ENCODE data around the gene ZNHIT6. TPM values are rescaled to one million over a fixed set of nuclear protein-coding genes. Genes with fewer than 3 reads are reported as not detected.
A peak's percentile ranks its signal among the peaks of the same experiment; 100 is the strongest.

ZNHIT6 gene
- total RNA-seq, 1 donor from 2014 or later, result 34.9 TPM

GRCh38 chr1:85660541-85660940 is 47.7 kb downstream of the ZNHIT6 start:
- H3K36me3 Mint-ChIP-seq (ENCODE audit: low read depth, unreplicated experiment), result peaks cover 8% of the 10 kb centered on the region
- FAIRE-seq, result no peak

GRCh38 chr1:85659174-85659573 is 49.1 kb downstream of the ZNHIT6 start:
- no peak overlapping the region for H3K4me3 Mint-ChIP-seq (ENCODE audit: unreplicated experiment)
- H3K9me3 Mint-ChIP-seq (ENCODE audit: unreplicated experiment), result no peaks in the 10 kb centered on the region
- Histone ChIP-seq H4K20me1 (ENCODE audit: insufficient read depth, low read length) (no peaks in the 10 kb centered on the region), H3K9ac (ENCODE audit: low read length) (no peak overlapping the region), H3K4me2 (ENCODE audit: low read length) (no peak overlapping the region), H2AFZ (ENCODE audit: low read depth, low read length) (no peak overlapping the region), H3K27me3 (ENCODE audit: insufficient read depth, low read length) (no peaks in the 10 kb centered on the region), H3K4me3 (ENCODE audit: insufficient read depth, low read depth, low read length) (no peak overlapping the region), H3K36me3 (ENCODE audit: insufficient read depth, low read length) (no peaks in the 10 kb centered on the region), H3K9me3 (ENCODE audit: insufficient read depth, low read depth, low read length) (no peaks in the 10 kb centered on the region), H3K4me1 (ENCODE audit: insufficient read depth, low read length) (peaks cover 4% of the 10 kb centered on the region), H3K79me2 (ENCODE audit: insufficient read depth, low read length) (no peaks in the 10 kb centered on the region), H3K27ac (ENCODE audit: low read depth, low read length) (no peak overlapping the region)
- H3K27ac Mint-ChIP-seq (ENCODE audit: unreplicated experiment), result no peak overlapping the region
- H3K4me1 Mint-ChIP-seq (ENCODE audit: low read depth, unreplicated experiment), result peaks cover 25% of the 10 kb centered on the region
- DNase-seq (ENCODE audit: low read depth), result no peak
- H3K36me3 Mint-ChIP-seq (ENCODE audit: low read depth, unreplicated experiment), result peaks cover 6% of the 10 kb centered on the region
- FAIRE-seq, result peak; percentile 13
- TF ChIP-seq EZH2 (IDR thresholded peaks at IDR 0.05; ENCODE audit: insufficient read depth, low read length) (no peak), CTCF (IDR thresholded peaks at IDR 0.05; ENCODE audit: insufficient read depth, low read depth, low read length) (no peak)
- H3K27me3 Mint-ChIP-seq (ENCODE audit: low read depth, unreplicated experiment), result no peaks in the 10 kb centered on the region

More at GRCh38 chr1:85660541-85660940, 47.7 kb downstream of the ZNHIT6 start:
- no peaks in the 10 kb centered on the region for H3K79me2 ChIP-seq (ENCODE audit: insufficient read depth, low read length)
- Mint-ChIP-seq H3K9me3 (ENCODE audit: unreplicated experiment) (no peaks in the 10 kb centered on the region), H3K4me1 (ENCODE audit: low read depth, unreplicated experiment) (peaks cover 16% of the 10 kb centered on the region), H3K4me3 (ENCODE audit: unreplicated experiment) (no peak overlapping the region), H3K27me3 (ENCODE audit: low read depth, unreplicated experiment) (no peaks in the 10 kb centered on the region), H3K27ac (ENCODE audit: unreplicated experiment) (no peak overlapping the region)
- H3K4me1 ChIP-seq (ENCODE audit: insufficient read depth, low read length), result no peaks in the 10 kb centered on the region
- TF ChIP-seq EZH2 (IDR thresholded peaks at IDR 0.05; ENCODE audit: insufficient read depth, low read length) (no peak), CTCF (IDR thresholded peaks at IDR 0.05; ENCODE audit: insufficient read depth, low read depth, low read length) (no peak)
- no peak overlapping the region for H2AFZ ChIP-seq (ENCODE audit: low read depth, low read length)
- H3K9me3 ChIP-seq (ENCODE audit: insufficient read depth, low read depth, low read length), result no peaks in the 10 kb centered on the region
- DNase-seq (ENCODE audit: low read depth), result no peak
- H3K27ac ChIP-seq (ENCODE audit: low read depth, low read length), result no peak overlapping the region
- no peaks in the 10 kb centered on the region for H4K20me1 ChIP-seq (ENCODE audit: insufficient read depth, low read length)
- H3K27me3 ChIP-seq (ENCODE audit: insufficient read depth, low read length), result no peaks in the 10 kb centered on the region
- no peak overlapping the region for H3K9ac ChIP-seq (ENCODE audit: low read length)
- no peak overlapping the region for H3K4me2 ChIP-seq (ENCODE audit: low read length)
- H3K4me3 ChIP-seq (ENCODE audit: insufficient read depth, low read depth, low read length), result no peak overlapping the region
- H3K36me3 ChIP-seq (ENCODE audit: insufficient read depth, low read length), result no peaks in the 10 kb centered on the region

- Mint-ChIP-seq H3K36me3 (ENCODE audit: low read depth, unreplicated experiment) (peaks cover 9% of the 10 kb centered on the region), H3K27me3 (ENCODE audit: low read depth, unreplicated experiment) (no peaks in the 10 kb centered on the region), H3K4me1 (ENCODE audit: low read depth, unreplicated experiment) (peaks cover 28% of the 10 kb centered on the region), H3K27ac (ENCODE audit: unreplicated experiment) (no peak overlapping the region), H3K9me3 (ENCODE audit: unreplicated experiment) (no peaks in the 10 kb centered on the region), H3K4me3 (ENCODE audit: unreplicated experiment) (no peak overlapping the region)
- H3K4me2 ChIP-seq (ENCODE audit: low read length), result no peak overlapping the region
- no peak overlapping the region for H2AFZ ChIP-seq (ENCODE audit: low read depth, low read length)
- DNase-seq (ENCODE audit: low read depth), result no peak
- peaks cover 4% of the 10 kb centered on the region for H3K4me1 ChIP-seq (ENCODE audit: insufficient read depth, low read length)
- H3K27me3 ChIP-seq (ENCODE audit: insufficient read depth, low read length), result no peaks in the 10 kb centered on the region
- no peak overlapping the region for H3K27ac ChIP-seq (ENCODE audit: low read depth, low read length)
- H3K79me2 ChIP-seq (ENCODE audit: insufficient read depth, low read length), result no peaks in the 10 kb centered on the region
- no peak overlapping the region for H3K9ac ChIP-seq (ENCODE audit: low read length)
- no peaks in the 10 kb centered on the region for H4K20me1 ChIP-seq (ENCODE audit: insufficient read depth, low read length)
- FAIRE-seq, result no peak
- H3K9me3 ChIP-seq (ENCODE audit: insufficient read depth, low read depth, low read length), result no peaks in the 10 kb centered on the region
- TF ChIP-seq EZH2 (IDR thresholded peaks at IDR 0.05; ENCODE audit: insufficient read depth, low read length) (no peak), CTCF (IDR thresholded peaks at IDR 0.05; ENCODE audit: insufficient read depth, low read depth, low read length) (no peak)
- peaks cover 6% of the 10 kb centered on the region for H3K36me3 ChIP-seq (ENCODE audit: insufficient read depth, low read length)
- H3K4me3 ChIP-seq (ENCODE audit: insufficient read depth, low read depth, low read length), result no peak overlapping the region
Observed at GRCh38 chr1:85656948-85657347, 51.3 kb downstream of the ZNHIT6 start.

Data from astrocyte (in vitro differentiated cells and primary cell).